Activated CD8-positive, alpha-beta memory T cell treated with anti-CD3 and anti-CD28 coated beads for 36 hours (primary cell): ENCODE results near the gene DBT. TPM values are rescaled to one million over a fixed set of nuclear protein-coding genes. Genes with fewer than 3 reads are reported as not detected.
"Not testable (repeated sequence)": the region's sequence is repeated elsewhere in the genome, so short reads cannot be mapped to it uniquely, and the experiment has no call there.

Experiments used
- CTCF ChIA-PET: fragments of 350-600 bp; sonication (Branson Sonifier 250); formaldehyde crosslinking; loops from one replicate; lab custom pipeline; 2021; ENCODE audit warnings: antibody characterized with exemption; lab: Charles Lee
- POLR2A ChIA-PET: fragments of 350-600 bp; sonication (Branson Sonifier 250); formaldehyde crosslinking; loops from one replicate; lab custom pipeline; 2021; ENCODE audit warnings: antibody characterized with exemption; lab: Charles Lee
- total RNA-seq, 2 experiments: library from RNA; stranded (reverse); gene quantifications; one replicate each; pipeline ENCODE4 v1.2.3, GENCODE V29; 2021

DBT gene
- total RNA-seq, 2 experiments from 2014 or later, result 12.1 to 13.4 TPM

DNA sequence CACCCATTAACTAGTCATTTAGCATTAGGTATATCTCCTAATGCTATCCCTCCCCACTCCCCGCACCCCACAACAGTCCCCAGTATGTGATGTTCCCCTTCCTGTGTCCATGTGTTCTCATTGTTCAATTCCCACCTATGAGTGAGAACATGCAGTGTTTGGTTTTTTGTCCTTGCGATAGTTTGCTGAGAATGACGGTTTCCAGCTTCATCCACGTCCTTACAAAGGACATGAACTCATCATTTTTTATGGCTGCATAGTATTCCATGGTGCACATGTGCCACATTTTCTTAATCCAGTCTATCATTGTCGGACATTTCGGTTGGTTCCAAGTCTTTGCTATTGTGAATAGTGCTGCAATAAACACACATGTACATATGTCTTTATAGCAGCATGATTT lies 8.8 kb upstream of the DBT start:
- CTCF ChIA-PET, POLR2A ChIA-PET: not testable (repeated sequence)

DNA sequence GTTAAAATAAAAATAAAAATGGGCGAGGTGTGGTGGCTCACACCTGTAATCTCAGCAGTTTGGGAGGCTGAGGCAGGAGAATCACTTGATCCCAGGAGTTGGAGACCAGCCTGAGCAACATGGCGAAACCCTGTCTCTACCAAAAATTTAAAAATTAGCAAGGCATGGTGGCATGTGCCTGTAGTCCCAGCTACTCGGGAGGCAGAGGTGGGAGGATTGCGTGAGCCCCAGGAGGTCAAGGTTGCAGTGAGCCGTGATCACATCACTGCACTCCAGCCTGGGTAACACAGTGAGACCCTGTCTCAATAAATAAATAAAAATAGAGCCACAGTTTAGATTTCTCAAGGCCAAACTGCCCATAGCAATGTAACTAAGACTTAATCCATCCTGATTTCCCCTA lies 6.6 kb upstream of the DBT start:
- POLR2A ChIA-PET, CTCF ChIA-PET: not testable (repeated sequence)

DNA sequence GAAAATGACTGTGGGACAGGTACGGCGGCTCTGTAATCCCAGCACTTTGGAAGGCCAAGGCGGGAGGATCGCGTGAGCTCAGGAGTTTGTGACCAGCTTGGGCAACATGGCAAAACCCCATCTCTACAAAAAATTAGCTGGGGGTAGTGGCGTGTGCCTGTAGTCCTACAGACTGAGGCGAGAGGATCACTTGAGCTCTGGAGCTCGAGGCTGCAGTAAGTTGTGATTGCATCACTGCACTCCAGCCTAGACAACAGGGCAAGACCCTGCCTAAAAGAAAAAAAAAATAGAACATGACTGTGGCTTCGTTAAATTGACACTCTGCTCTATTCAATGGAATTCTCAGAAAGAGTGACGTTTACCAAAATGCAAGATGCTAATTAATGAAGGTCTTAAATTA lies 3.9 kb upstream of the DBT start:
- POLR2A ChIA-PET, result no interaction called here
- CTCF ChIA-PET, result no interaction called here

DNA sequence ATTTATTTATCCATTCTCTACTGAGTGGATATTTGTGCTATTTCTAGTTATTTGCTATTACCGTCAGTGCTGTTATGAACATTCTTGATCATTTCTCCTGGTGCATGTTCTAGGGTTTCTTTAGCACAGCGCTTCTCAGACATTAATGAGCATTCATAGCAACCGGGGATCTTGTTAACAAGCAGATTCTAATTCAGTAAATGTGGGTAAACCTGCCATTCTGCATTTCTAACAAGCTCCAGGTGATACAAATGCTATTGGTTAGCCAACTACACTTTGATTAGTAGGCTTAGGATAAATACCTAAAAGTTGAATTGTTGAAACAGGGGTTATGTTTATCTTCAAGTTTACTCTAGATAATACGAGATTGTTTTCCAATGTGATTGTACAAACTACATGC lies 3.3 kb upstream of the DBT start:
- ChIA-PET CTCF (no interaction called here), POLR2A (no interaction called here)

DNA sequence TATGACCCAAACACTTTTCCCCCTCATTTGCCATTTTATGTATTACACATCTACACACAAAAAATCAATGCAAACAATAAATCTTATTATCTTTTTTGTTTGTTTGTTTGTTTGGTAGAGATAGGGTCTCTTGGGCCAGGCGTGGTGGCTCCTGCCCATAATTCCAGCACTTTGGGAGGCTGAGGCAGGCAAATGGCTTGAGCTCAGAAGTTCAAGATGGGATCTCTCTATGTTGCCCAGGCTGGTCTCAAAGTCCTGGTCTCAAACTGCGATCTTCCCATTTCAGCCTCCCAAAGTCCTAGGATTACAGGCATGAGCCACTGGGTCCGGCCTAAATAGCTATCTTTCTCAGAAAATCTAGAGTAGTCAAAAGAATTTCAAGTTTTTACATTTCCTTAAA lies 1.2 kb upstream of the DBT start:
- POLR2A ChIA-PET, result no interaction called here
- CTCF ChIA-PET, result no interaction called here

DNA sequence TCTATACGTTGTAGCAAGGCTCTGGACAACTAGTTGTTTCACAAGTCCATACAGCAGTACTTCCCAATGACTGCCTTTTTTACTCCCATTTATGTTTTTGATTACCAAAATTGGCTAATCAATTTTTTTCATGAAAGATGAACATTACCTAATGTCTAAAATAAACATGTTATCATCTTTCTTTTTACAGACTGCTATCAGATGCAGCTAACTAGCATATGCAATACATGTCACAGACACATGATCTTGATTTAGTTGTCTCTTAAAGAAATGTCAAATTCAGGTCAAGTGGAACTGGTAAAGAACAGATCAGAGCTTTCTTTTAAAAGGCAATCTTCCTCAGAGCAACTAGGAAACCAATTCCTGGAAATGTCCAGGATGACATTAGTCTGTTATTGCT lies 630 bp upstream of the DBT start:
- ChIA-PET CTCF (no interaction called here), POLR2A (interaction anchor here (0.7 to 1.2 kb wide), 5 partner anchors 16 to 280 kb away, joined by 3 to 8 read pairs (median 4); partner anchors contain the start of genes CDC14A, RTCA and SLC35A3)

DNA sequence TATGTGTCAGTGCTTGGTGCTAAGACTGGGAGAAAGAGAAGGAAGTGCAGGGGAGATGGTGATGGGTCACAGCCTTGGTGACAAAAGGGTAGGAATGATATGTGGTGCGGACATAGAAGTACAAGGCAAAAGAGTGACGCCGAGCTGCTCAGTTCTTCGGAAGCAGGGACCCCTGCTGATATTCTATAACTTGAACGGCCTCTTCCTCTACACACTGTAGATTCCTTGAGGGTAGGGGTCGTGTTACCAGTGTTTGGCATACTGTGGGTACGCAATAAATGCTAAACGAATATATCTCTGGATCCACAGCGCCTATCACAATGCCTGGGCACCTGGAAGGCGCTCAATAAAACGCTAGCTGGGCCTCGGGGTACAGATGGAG lies 488 bp downstream of the DBT start:
- ChIA-PET CTCF (interaction anchor here (0.7 kb wide), 1 partner anchor 11 kb away, joined by 3 read pairs; no protein-coding TSS in a partner anchor), POLR2A (interaction anchor here (1.0 to 1.2 kb wide), 4 partner anchors 17 to 279 kb away, joined by 4 to 8 read pairs (median 5); partner anchors contain the start of genes RTCA and SLC35A3)

DNA sequence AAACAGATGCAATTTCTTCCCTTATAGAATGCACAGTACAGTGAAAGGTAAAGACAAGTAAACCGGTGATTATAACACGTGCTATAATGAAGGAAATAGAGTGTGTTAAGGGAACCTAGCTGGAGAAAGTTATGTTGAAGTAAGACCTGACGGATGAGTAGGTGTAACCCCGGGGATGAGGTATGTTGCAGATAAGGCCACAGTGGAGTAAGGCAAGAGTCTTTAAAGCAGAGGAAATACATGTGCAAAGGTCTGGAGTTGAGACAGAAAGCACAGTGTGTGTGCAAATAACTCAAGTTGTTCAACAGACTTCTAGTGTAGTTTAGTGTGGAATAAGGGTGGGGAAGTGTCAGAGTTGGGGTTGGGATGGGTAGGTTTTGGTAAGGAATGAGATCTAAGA lies 2.9 kb downstream of the DBT start:
- ChIA-PET POLR2A (no interaction called here), CTCF (interaction anchor here (1.3 kb wide), 1 partner anchor 217 kb away, joined by 4 read pairs; no protein-coding TSS in a partner anchor)

DNA sequence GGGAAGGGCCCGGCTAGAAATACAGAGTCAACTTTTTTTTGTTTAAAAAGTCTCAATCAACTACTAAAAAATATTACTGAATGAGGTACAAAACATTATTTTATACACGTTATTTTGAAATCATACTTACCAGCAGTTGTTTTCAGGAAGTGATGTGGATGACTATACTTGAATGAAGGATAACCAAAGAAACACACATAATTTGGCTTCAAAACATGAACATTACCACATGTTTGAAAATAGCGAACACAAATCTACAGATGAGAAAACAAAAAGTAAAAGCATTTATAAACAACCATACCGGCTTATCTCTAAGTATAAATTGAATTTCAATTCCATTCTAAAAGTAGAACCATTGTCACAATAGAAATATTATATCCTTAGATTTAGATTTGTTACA lies 9.0 kb downstream of the DBT start:
- CTCF ChIA-PET, result no interaction called here
- POLR2A ChIA-PET, result no interaction called here

DNA sequence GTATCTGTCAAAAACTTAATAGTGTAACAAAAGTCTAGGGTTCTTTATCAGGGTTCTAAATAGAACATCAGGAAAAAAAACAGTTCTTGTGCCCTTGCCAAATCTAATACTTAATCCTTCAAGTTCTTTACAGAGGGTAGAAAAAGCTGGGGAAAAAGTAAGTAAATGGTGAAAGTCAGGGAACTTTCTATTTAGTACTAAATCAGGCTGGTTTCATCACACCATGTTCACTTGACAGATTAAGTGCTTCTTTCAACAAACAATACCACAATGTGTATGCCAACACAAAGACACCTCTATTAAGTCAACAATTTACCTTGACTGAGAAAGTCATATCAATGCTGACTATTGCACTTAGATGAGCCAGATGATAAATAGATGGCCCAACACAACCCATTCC lies 9.7 kb downstream of the DBT start:
- POLR2A ChIA-PET, result no interaction called here
- CTCF ChIA-PET, result no interaction called here

DNA sequence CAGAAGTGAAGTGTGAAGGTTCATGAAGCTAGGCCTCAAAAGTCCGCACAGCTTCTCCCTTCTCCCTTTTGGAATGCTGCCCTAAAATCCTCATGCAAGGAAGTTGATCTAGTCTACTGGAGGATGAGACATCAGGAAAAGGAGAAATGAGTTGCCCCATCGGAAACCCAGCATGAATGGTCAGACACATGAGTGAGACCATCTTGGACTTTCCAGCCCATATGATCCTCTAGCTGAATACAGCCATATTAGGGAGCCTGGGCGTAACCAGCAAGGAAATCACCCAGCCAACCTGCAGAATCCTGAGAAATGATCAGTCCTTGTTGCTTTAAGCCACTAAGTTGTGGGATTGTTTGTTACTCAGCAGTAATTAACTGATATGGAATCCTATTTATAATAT lies 12.5 kb downstream of the DBT start:
- CTCF ChIA-PET, result no interaction called here
- POLR2A ChIA-PET, result no interaction called here

DNA sequence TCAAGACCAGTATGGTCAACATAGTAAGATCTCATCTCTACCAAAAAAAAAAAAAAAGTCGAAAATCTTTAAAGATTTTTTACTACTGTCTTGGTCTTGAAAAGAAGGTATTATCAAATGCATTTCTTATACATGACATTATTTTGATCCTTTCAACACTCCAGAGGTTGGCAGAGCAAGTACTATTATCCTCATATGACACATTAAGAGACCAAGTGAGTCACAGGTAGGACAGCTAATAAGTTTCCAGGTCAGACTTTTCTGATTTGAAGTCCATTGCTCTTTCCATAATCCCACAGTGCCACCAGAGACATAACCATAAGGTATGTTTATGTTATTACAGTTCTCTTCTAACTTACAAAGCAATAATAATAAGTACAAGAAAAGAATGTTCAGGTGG lies 15.2 kb downstream of the DBT start:
- ChIA-PET POLR2A (no interaction called here), CTCF (interaction anchor here (0.7 kb wide), 1 partner anchor 283 kb away, joined by 3 read pairs; no protein-coding TSS in a partner anchor)

DNA sequence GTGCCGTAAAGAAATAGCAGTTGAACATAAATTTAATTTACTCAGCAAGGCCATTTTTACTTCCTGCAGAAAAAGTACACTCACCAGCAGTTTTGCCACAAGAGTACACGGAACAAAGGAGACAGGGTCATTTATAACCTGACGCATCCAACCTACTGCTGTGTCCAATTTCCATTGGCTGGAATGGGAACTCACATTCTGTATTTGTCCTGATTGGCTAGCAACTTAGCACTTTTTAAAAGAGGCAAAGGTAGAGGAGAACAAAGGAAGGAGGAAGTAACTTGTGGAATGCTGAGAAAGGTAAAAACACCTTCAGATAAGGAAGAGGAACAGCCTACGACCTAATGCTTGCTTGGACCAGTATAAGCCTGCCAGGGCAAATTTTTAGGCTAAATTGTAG lies 16.1 kb downstream of the DBT start:
- CTCF ChIA-PET, POLR2A ChIA-PET: not testable (repeated sequence)

DNA sequence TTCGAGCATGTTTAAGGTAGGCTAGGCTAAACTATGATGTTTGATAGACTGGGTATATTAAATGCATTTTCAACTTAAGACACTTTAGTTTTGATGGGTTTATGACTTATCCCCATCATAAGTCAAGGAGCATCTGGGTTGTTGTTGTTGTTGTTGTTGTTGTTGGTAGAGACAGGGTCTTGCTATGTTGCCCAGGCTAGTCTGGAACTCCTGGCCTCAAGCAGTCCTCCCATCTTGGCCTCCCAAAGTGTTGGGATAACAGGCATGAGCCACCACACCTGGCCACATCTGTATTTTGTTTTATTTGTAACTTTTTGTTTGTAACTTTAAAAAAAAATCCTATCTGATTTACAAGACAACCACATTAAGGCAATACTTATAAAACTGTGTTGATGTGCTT lies 17.5 kb downstream of the DBT start:
- ChIA-PET CTCF (no interaction called here), POLR2A (no interaction called here)

DNA sequence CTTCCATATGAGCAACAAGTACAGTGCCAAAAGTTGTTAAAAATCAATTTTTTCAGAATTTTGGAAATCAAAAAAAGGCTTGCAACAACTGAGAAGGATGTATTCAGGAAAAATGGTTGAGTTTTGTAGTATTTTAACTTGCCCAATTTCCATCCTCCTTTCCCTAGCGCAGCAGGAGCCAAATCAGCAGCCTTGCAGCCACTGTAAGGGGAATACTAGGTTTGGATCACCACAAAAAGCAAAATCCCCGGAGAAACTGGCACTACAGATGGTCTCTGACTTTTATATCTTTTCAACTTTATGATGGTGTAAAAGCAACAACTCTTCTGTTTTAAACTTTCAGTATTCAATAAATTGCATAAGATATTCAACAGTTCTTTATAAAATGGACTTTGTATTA lies 17.9 kb downstream of the DBT start:
- CTCF ChIA-PET, result no interaction called here
- POLR2A ChIA-PET, result no interaction called here

DNA sequence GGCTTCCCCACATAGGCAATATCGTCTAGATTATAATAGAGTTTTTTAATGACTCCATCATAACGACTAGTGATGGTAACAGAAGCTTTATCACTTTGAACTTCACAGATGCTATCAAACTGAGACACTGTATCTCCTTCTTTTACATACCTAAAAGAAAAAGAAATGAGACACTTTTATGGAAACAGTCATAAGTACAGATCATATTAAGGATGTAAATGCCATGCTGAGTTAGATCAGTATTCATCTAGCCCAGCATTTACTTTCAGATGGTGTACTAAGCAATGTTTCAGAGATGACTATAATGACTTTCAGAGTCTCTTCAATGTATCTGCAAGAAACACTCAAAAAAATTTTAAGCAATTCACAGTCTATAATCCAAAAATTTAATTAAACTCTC lies 18.9 kb downstream of the DBT start:
- CTCF ChIA-PET, result interaction anchor here (0.7 kb wide), 2 partner anchors 35 to 1128 kb away, joined by 3 to 4 read pairs; partner anchors contain the start of gene RTCA
- POLR2A ChIA-PET, result no interaction called here

DNA sequence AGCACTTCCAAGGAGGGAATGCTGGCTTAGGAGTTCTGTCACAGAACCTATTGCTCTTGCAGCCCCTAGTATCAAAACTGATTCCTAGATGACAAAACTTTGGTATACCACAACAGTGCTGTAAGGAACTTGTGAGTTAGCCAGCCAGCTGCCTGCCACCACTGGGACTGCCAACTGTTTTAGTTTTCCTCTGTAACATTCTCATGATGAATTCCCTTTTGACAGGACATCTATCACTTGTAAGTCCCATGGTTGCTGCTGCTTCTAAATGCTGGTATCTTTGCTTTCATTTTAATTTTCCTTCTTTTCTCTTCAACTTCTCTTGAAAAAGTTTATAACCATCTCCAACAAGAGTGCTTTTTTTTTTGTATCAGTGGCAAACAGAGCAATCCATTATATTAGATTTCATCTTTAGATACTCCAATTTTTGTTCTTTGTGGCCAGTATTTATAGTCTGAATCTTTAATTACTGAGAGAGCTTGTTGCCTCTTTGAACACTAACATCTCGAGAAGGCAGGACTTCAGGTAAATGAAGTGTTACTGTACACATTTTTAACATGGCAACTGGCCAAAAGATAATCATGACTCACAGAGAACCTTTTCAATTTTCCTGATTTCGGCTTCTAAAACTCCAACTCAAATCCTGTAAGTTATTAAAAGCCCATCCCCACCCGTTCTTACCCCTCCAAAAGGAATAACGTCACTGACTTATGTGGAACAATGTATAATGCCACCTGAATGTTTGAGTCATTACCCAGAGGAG lies 19.8 kb downstream of the DBT start:
- CTCF ChIA-PET, result interaction anchor here (0.7 to 1.1 kb wide), 2 partner anchors 10 to 28 kb away, joined by 3 read pairs; no protein-coding TSS in a partner anchor
- POLR2A ChIA-PET, result no interaction called here

DNA sequence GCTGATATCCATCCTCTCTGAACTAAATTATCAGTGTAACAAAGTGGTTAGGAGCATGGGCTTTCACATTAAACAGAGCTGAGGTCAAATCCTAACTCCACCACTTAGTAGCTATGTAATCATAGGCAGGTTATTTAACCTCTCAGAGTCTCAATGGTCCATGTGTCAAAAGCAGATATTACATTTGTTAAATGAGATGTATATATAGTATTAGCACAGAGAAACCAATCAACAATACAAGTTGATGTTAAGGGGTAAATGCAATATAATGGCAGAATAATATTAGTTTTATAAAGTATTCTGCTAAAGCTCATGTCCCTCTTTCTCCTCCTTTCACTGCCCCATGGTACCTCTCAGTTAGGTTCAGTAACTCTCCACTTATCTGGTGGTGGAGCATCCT lies 27.2 kb downstream of the DBT start:
- POLR2A ChIA-PET, result interaction anchor here (0.6 kb wide), 1 partner anchor 459 kb away, joined by 6 read pairs; no protein-coding TSS in a partner anchor

DNA sequence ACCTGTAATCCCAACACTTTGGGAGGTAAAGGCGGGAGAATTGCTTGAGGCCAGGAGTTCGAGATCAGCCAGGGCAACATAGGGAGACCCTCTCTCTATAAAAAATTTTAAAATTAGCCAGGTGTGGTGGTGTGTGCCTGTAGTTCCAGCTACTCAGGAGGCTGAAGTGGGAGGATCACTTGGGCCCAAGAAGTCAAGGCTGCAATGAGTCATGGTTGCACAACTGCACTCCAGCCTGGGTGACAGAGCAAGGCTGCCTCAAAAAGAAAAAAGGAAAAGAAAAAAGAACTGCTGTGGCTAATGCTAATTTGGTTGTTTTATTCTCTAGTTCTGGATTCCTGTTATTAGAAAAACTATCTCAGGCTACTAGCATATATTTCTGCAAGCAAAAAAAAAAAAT lies 29.8 kb downstream of the DBT start:
- POLR2A ChIA-PET, result no interaction called here

More for the DNA sequence above, 27.2 kb downstream of the DBT start:
- CTCF ChIA-PET, result no interaction called here

DNA sequence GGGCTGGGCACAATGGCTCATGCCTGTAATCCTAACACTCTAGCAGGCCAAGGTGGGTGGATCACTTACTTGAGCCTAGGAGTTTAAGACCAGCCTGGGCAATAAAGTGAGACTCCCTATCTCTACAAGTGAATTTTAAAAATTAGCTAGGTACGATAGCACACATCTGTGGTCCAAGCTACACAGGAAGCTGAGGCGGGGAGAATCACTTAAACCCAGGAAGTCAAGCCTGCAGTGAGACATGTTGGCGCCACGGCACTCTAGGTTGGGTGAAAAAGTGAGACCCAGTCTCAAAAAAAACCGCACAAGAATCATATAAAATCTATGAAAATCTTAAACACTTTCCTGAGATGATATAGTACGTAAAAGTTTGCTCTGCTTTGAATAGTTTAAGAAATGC lies 30.2 kb downstream of the DBT start:
- CTCF ChIA-PET, result interaction anchor here (1.0 kb wide), 1 partner anchor 10 kb away, joined by 3 read pairs; no protein-coding TSS in a partner anchor
- POLR2A ChIA-PET, result no interaction called here

More for the DNA sequence above, 29.8 kb downstream of the DBT start:
- CTCF ChIA-PET, result interaction anchor here (1.0 kb wide), 1 partner anchor 9 kb away, joined by 3 read pairs; no protein-coding TSS in a partner anchor

DNA sequence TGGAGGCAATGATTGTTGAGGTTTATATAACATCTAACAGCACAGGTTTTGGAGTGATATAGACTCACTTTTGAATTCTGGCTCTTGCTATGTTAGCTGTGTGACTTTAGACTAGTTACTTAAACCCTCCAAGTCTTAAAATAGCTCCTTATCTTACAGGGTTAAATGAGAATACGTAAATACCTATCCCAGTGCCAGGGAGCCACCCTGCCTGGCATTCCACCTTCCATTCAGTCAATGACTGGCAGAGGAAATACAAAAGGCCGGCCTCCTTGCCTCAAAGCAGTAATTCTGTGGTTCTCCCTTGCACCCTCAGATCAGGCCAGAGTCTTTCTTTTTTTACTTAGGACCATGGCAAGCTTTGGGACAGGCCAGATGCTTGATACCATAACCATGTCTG lies 31.8 kb downstream of the DBT start:
- ChIA-PET CTCF (interaction anchor here (0.7 kb wide), 1 partner anchor 74 kb away, joined by 3 read pairs; no protein-coding TSS in a partner anchor), POLR2A (no interaction called here)
